GM19351 (cell line): ENCODE data around the gene IL18R1.
"Not testable (repeated sequence)": the region's sequence is repeated elsewhere in the genome, so short reads cannot be mapped to it uniquely, and the experiment has no call there.

ENCODE experiments used
- ATAC-seq: cut with Tn5 transposase; IDR thresholded peaks from one replicate; pipeline ENCODE4 v1.9.1; 2021; ENCODE audit warnings: mild to moderate bottlenecking, moderate library complexity; ENCODE audit not compliant: unreplicated experiment

IL18R1 gene

GRCh38 chr2:102355526-102356380, at the start of gene IL18R1:
TSS of gene IL18R1 (plus strand) at chr2:102355796. CDS start at chr2:102362661, 6,865 bp downstream.
- peak; percentile 87 for ATAC-seq

DNA sequence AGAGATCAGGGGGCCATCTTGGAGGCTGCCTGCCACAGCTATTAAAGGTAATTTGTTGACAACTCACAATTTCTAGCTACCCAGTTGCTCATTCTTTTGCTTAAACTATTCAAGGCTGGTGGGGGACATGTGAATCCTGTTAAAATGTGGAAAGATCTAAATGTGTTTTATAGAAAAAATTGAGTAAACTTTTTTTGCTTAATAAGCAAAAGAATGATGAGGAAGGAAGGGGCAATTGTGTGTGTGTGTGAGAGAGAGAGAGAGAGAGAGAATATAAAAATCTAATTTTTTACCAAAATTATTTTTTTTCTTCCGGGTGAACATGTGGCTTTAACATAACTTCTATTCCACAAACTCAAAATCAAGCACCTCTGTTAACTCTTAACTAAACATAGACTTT, 49.5 kb upstream of the IL18R1 start:
- no peak for ATAC-seq

- ATAC-seq: no peak
These were observed 44.5 kb upstream of the IL18R1 start, which contains the start of gene IL1RL1 for GRCh38 chr2:102310964-102311640. TSS of gene IL1RL1 (plus strand) at chr2:102311563. CDS start at chr2:102338265, 26,702 bp downstream.

GRCh38 chr2:102313025-102313424, 42.6 kb upstream of the IL18R1 start:
- no peak for ATAC-seq

GRCh38 chr2:102313471-102313870, 42.1 kb upstream of the IL18R1 start:
- no peak for ATAC-seq

- no peak for ATAC-seq
These were observed 41.6 kb upstream of the IL18R1 start for GRCh38 chr2:102313950-102314349.

DNA sequence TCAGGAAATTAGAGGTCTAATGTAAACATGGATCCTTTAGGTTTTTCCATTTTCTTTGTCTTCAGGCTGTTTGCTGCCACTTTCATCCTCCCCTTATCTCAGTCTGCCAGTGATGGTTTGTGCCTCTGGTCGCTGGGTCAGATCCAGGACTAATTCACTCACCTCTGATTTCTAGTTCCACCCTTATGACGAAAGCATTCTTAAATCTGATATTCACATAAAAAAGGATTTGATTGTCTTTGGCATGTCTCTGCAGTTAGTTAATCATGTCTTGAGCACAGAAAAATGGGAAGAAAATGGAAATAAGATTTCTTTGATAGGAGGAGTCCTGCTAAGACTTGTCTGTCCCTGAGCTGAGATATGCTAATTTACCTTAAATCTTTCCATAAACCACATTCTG, 39.7 kb upstream of the IL18R1 start:
- ATAC-seq: no peak

DNA sequence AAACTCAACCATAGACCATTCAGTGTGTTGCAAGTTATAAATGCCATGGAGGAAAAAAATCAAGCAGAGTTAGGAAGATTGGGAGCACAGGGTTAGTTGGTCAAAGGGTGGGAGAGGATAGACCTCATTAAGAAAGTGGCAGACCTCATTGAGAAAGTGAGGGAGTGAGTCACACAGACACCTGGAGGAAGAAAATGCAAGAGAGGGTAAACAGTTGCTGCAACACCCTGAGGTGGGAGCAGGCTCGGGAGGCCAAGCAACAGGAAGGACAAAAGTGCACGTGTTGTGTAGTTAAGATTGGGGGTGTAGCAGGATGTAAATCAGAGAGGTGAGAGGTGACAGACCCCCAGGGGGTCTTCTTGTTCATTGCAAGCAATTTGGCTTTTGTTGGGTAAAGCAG, 37.9 kb upstream of the IL18R1 start:
- no peak for ATAC-seq

GRCh38 chr2:102318437-102318836, 37.2 kb upstream of the IL18R1 start:
- ATAC-seq: no peak

DNA sequence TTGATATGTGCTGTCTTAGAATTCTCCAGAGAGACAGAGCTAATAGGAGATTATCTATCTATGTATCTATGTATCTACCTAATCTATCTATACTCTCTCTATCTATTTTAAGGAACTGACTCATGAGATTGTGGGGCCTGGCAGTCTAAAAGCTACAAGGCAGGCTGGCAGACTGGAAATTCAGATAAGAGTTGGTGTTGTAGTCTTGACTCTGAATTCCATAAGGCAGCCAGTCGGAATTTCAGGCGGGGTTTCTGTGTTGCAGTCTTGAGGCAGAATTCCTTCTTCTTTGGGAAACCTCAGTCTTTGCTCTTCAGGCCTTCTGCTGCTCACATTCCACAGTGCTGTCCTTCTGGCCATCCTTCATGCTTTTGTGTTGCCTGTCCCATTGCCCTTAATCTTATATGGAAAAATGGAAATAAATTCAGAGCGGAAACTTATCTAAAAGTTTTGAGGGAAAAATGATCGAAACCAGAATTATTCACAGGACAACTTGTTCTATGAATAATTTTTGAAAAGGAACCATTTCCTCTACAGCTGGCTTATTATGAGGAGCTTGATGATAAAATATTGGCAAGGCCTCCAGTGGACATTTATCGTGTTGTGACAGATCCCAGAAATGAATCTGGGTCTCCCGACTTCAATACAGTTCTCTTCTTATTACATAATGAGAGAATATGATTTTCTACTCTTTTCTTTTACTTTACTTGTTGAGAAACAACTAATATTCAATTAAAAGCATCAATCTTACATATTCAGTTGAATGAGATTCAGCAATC, 33.5 kb upstream of the IL18R1 start:
- ATAC-seq: no peak

GRCh38 chr2:102324914-102325313, 30.7 kb upstream of the IL18R1 start:
- ATAC-seq: not testable (repeated sequence)

GRCh38 chr2:102331311-102331980, 24.1 kb upstream of the IL18R1 start:
- no peak for ATAC-seq

- no peak for ATAC-seq
These were observed 21.1 kb upstream of the IL18R1 start for GRCh38 chr2:102334486-102334885.

- ATAC-seq: no peak
These were observed 19.7 kb upstream of the IL18R1 start for GRCh38 chr2:102335871-102336366.

DNA sequence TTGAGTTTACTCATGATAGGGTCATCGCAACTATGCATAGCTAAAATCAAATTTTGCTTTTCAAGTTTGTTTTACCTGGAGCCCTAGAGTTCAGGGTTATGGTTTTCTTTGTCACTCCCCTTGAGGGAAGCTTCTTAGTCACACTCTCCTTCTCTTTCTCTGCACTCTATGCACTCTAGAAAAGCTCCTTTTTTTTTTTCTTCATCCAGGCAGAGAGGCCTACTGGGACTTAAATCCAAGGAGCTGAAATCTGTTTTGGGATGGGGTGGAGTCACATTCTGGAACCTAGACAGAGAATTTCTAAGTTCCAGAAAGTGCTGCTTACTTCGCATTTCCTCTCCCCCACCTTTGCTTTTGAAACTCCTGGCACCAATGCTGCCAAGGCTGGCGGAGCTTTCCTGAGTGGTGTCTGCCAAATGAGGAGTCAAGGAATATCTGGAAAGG, 19.1 kb upstream of the IL18R1 start:
- no peak for ATAC-seq

- no peak for ATAC-seq
These were observed 18.6 kb upstream of the IL18R1 start for GRCh38 chr2:102337012-102337411.

- ATAC-seq: no peak
These were observed 17.9 kb upstream of the IL18R1 start for GRCh38 chr2:102337481-102338386.

DNA sequence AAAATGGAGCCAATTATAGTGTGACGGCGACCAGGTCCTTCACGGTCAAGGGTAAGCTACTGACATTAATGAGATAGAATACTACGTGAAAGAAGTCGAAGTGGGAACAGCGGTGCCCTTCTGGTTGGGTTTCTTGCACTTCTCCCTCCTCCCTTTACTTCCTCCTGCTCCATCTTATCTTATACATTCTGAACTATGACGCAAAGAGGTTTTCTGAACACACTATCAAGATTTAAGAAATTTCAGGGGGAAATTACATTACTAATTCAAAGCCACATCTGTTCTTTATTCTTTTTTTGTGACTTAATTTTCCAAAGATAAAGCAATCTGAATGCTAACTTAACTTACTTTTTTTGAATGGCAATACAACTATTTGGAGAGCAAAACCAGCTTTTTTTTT, 14.8 kb upstream of the IL18R1 start:
- ATAC-seq: no peak

DNA sequence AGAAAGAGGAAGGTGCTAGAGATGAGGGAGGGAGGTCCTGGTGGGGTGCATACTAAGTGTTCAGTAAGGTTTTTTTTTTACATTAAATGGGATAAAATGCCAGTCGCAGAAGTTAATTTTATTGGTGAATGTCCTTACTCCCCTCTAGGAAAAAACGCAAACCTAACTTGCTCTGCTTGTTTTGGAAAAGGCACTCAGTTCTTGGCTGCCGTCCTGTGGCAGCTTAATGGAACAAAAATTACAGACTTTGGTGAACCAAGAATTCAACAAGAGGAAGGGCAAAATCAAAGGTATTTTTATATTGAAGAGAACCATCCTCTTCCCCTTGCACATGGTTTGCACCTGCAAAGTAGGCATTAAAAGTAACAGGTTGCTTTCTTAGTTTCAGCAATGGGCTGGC, 12.7 kb upstream of the IL18R1 start:
- no peak for ATAC-seq

DNA sequence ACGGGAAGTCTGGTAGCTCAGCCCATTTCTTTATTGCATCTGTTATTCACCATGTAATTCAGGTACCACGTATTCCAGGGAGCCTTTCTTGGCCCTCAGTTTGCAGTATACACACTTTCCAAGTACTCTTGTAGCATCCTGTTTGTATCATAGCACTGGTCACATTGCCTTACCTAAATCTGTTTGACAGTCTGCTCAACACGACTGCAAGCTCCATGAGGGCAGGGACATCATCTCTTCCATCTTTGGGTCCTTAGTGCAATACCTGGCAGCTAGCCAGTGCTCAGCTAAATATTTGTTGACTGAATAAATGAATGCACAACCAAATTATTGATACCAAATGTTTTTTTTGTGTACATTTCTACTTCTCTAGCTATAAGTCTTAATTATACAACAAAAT, 11.2 kb upstream of the IL18R1 start:
- ATAC-seq: no peak
